Activated naive CD4-positive, alpha-beta T cell (primary cell): ENCODE data around the gene STAT4.

Source experiments
- DNase-seq, 4 experiments: peaks; one replicate each; lab custom pipeline; 2025; lab: John Stamatoyannopoulos, UW

The STAT4 gene

DNA sequence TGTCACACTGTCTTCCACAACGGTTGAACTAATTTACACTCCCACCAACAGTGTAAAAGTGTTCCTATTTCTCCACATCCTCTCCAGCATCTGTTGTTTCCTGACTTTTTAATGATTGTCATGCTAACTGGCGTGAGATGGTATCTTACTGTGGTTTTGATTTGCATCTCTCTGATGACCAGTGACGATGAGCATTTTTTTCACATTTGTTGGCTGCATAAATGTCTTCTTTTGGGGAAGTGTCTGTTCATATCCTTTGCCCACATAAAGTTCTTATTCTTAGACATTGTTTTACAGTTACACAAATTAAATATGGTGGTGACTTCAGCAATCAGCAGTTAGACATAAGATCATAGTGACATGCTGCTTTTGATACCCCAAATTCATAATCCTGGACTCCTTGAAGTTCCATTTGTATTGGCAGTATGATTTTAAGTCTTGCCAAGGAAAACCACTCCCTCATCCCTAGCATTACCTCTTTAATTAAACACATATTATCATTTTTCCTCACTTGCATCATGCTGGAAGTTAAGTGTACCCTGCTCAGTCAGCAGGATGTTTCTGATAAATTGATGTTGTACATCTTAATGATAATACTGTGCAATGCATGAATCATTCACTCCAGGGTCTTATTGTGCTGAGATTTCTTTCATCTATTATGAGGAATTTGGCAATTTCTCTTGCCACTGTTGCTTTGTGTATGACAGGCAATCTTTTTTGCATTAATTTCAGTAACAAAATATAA, 69.2 kb downstream of the STAT4 start:
- DNase-seq, result no peak

GRCh38 chr2:191078165-191078867, 72.5 kb downstream of the STAT4 start:
- DNase-seq, result no peak

- DNase-seq, result no peak
Measured at GRCh38 chr2:191070276-191070675, 80.5 kb downstream of the STAT4 start.

DNA sequence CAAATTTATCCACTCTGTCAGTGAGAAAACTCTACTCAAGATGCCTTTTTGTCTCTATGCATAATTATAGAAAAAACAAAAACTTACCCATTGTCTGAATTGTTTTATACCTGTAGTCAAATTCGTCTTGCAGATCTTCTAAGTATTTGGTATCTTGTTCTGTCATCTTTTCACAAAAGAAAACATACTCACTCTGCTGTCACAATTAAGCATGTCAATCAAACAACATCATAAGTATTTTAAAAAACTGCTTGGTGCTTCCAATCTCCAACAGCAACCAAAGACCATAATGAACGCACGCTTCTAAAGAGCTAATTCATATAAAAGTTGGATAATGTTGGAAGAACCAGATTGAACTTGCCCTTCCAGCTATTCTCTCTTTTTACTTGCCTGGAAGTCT, 81.2 kb downstream of the STAT4 start:
- DNase-seq, result no peak

DNA sequence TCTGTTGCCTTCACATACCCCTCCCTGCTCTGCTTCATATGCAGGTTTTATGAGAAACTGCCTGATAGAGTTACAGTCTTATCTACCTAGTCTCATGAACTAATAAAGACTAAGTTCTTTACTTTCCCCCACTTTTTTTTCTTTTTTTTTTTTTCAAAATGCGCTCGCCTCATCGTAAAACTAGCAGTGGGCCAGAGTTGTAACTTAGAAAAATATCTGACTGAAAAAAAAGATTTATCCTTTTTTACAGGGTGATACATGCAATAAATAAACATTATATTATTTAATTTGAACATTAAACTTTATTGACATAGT, 83.9 kb downstream of the STAT4 start:
- no peak for DNase-seq

DNA sequence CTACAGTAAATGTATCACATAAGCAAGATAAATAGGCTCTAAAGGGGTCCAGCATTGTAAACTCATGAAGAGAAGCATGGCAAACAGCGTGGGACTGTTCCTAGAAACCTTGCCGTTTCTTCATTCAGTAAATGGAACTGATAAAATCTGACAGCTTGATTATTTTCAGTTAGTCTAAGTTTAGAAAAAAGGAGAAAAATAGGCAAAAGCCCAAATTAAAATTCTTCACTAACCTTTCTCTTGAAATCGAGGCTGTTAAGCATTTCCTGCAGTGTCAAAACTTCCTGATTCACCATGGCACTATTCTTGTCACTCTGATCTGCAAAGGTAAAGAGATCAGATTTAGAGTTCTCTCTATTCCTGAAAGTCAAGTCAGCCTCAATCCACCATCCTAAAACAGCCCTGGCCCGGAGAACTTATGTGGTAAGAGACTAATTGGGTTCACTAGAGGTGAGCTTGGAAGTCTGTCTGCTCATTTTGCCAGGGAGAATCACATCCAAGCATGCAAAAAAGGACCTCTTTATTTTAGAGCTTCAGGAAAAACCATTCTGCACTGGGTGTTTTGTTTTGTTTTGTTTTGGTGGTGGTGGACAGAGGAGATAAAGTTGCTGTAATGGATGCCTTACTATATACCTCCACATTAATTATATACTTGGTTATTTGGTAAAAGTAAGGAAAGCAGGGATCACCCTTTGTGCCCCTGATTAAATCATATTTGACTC, 84.4 kb downstream of the STAT4 start:
- no peak for DNase-seq

DNA sequence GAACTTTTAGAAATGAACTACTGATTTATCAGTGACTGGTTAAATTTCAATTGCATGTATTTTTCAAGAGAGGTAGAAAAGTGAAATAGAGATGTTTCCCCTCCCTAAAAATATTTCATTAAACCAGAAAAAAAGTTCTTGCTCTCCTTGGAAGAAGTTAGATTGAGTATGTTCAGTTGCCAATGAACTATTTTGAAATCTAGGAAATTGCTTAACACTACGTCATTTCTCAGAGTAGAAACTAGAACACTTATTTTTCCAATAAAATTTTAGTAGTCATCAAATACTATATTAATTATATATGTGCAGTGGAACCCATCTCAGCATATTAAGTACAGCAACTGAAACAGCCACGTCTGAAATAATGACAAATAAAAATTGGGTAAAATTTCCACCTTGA, 85.0 kb downstream of the STAT4 start:
- no peak for DNase-seq

- no peak for DNase-seq
Measured at GRCh38 chr2:191064590-191064989, 86.2 kb downstream of the STAT4 start.

DNA sequence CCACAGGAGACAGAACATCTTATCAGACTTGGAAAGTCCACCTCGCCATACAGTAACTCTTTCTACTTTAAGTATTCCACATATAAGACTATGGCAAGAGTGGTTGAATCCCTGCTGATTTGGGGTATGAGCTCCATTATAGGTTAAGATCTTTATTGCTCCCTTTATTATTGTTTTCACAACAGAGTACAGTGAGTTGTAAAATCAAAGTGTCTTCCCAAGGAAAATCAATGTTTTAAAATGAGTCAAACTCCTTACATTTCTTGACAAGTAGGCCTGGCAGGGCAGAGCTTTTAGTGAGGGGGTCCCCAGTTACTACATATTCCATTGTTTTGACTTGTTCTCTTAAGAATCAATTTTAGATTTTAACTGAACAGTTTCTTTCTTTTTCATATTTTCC, 87.2 kb downstream of the STAT4 start:
- DNase-seq, result no peak

- DNase-seq, result no peak
Measured at GRCh38 chr2:191061381-191061980, 89.3 kb downstream of the STAT4 start.

DNA sequence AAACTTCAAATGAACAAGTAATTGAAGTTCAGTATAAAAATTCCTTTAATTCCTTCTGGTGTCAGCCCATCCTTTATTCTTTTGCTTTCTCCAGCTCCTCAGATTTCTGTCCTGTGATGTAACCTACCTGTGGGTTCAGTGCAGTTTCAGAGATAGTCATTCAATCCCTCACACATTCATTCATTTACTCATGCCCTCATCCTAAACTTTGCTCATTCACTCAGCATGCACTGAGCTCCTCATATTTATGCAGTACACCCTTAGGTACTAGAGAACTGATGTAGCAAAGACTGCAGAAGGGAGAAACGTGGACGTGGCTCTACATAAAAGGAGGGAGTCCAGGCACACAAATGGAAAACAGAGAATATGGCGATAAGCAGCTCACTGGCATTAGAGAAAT, 91.5 kb downstream of the STAT4 start:
- DNase-seq, result no peak

DNA sequence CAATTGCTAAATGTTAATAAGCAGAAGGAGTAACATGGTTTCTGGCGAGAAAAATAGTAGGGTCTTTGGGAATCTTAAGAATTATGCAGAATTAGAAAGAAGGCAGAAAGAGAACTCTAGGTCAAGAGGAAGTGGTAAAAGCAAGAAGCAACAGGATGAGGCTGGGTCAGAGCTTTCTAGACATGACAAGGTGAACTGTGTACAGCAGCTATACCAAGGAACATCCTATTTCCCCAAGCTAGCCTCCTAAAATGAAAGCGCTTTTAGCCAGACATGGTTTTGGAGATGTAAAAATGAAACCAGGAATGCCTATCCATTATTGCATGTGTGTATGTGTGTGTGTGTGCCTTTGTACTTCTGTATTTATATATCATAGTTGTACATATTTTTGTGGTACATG, 94.6 kb downstream of the STAT4 start:
- no peak for DNase-seq

- DNase-seq, result no peak
Measured at GRCh38 chr2:191053256-191053655, 97.5 kb downstream of the STAT4 start.

- DNase-seq, result no peak
Measured at GRCh38 chr2:191051825-191052778, 98.7 kb downstream of the STAT4 start.

- DNase-seq, result no peak
Measured at GRCh38 chr2:191051177-191051576, 99.6 kb downstream of the STAT4 start.

- DNase-seq, result no peak
Measured at GRCh38 chr2:191050640-191050987, 100.2 kb downstream of the STAT4 start.

DNA sequence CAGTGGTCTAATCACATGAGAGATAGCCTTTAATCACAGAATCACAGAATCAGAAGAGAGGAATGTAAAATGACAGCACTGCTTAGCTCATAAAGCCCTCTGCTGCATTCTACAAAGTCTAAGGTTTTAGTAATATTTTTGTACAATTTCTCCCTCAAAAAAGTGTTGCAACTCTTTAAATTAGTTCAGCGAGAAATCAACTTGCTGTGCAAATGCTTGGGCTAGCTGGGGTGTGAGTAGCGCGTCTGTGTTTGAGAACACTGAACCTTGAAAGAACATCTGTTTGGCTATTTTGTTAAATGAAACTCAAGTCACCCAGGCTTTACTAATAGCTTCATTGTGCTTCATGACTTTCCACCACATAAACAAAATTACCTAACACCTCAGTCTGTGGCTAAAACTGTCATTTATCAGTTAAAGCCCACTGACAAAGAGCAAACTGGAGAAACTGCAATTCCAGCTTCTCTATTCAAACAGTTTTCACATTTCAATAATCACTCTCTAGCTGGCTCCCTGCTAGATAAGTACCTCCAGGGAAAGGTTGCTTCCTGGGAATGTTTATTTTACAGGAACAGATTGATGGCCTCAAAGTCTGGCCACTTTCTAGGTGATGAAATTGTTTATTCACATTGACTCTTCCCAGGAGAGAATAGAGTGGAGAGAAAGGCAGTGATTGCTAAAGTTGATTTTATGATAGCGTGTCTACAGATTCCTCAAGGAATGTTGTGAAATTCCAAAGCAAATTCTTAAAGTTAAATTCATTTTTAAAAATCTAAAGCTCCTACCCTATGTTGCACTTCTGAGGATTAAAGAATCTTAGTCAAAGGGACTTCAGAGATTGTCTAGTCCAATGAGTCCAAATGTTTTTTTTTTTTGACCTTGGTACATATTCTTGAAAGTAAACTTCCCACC, 100.8 kb downstream of the STAT4 start:
- DNase-seq, result no peak

DNA sequence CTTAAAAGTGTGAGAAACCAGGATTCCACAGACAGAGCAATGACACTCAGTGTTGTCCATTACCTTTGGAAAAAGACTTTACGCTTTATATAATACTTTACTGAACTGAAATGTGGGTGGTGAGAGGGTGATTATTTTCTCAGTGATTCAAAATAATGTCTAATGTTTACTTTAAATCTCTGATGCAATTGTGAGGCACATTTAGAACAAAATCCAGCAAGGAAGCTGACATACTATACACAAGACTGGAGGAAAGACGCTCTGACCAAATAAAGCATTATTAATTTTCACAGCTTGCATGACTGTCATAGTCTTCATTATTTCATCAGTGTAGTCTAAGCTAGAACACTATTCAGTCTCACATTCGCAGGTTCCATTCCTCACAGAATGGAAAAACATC, 102.7 kb downstream of the STAT4 start:
- no peak for DNase-seq

GRCh38 chr2:191045141-191045540, 105.7 kb downstream of the STAT4 start:
- DNase-seq, result no peak

- DNase-seq, result no peak
Measured at GRCh38 chr2:191043438-191043837, 107.4 kb downstream of the STAT4 start.
